HG03520 (cell line): Measurements from ENCODE around the gene INSYN1.

Source experiments
- ATAC-seq: cut with Tn5 transposase; IDR thresholded peaks from one replicate; pipeline ENCODE4 v1.9.1; 2021; ENCODE audit warnings: mild to moderate bottlenecking, moderate library complexity; ENCODE audit not compliant: unreplicated experiment

INSYN1 gene

DNA sequence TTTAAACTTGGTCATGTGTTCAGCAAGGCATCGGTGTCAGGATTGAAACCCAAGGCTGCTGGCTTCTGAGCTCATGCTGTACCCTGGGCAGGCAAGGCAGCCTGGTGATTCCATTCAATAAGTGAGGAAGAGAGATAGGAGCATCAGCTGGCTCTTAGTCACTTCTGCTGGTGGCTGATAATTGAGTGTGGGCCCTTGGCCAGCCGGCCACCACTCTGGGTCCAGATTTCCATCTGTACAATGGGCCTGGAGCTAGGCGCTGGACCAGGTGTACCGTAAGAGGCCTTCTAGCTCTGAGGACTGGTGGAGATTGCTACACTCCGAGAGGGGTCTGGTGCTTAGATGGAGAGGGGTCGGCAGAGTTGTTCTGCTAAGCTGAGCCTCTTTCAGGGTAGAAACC lies 64.7 kb downstream of the INSYN1 start:
- ATAC-seq = no peak

DNA sequence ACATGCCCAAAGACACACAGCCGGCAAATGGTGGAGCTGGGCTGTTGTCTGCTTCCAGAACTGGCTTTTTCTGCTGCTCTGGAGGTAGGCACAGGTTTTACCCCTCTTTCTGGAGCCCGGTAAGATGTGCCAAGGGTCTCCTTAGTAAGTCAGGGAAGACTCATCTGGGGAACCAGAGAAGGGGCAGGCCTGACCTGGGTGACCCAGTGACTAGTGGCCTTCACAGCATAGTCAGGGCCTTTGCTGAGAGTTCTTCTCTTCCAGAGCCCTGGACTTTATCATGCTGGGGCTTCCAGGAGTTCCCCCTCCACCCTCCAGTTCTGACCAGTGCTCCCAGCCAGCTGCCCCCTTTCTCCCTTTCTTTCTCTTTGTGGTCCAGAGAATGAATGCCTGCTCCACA lies 65.8 kb downstream of the INSYN1 start:
- no peak for ATAC-seq

DNA sequence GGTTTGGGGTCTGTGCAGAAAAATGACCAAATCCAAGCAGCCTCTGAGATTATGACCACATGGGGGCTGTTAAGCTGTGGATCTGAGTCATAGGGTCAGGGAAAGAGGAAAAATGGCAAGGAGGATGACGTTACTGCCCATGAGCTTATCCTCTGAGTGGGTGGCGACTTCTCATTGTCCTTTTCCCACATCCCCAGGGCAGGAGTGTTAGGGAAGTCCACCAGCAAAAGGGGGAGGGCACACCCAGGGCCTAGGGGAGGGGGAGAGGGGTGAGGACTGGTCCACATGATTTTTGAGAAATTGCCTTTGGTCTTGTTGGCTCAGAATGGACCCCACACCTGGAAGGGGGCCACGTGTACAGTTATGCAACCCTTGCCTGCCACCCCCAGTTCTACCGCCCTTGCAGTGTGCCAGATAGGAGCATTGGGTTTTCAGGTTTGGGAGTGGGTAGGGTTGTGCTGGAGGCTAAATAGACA lies 66.3 kb downstream of the INSYN1 start:
- ATAC-seq = no peak

DNA sequence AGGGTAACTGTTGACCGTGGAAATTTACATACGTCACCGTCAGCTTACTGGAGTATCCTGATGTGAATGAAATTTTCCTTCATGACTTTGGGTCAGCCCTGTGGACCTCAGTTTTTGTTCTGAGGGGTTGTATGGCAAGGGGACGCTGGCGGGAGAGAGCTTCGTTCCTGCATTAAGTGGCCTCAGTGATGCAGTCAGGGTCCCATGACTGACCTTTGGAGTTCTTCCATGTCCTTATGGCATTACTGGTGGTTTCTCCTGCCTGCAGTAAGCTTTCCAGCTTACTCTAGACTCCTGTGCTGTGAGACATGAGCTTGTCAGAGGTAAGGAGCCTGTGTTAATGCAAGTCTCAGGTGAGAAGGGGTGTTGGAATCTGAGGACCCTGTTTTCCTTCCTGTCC lies 67.2 kb downstream of the INSYN1 start:
- ATAC-seq = no peak
